AG09309 (cell line): ENCODE measurements around the gene TRMT44.
A peak's percentile ranks its signal among the peaks of the same experiment; 100 is the strongest.

ENCODE experiments used
- DNase-seq: peaks from one replicate; pipeline ENCODE4 v3.0.0-alpha.2; 2010; ENCODE audit warnings: low read depth
- H3K4me3 ChIP-seq: 2 replicates; pipeline ENCODE4 v1.5.1; 2011; ENCODE audit warnings: mild to moderate bottlenecking, low read depth, low read length, moderate library complexity; ENCODE audit not compliant: control insufficient read depth
- CTCF ChIP-seq: IDR thresholded peaks from 2 replicates; pipeline ENCODE4 v1.5.1; 2011; ENCODE audit warnings: mild to moderate bottlenecking, low read depth, low read length, inconsistent platforms; ENCODE audit not compliant: insufficient read depth, control insufficient read depth; ENCODE audit errors: missing control alignments

The TRMT44 gene

DNA sequence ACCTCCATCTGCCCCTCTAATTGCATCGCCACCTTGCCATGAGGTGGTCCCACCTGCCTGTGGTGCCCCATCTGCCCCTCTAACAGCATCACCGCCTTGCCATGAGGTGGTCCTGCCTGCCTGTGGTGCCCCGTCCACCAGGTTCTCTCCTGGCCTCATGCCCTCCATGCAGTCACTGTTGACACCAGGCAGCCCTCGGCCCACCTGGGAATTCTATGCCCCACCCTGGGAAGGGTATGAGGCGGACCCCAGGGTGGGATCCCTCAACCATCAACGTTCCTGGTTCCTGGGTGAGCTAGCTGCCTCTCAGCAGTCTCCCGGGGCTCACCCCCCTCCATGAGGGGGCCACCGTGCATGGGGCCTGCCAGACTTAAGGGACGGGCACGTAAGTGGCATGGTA, 38.9 kb upstream of the TRMT44 start:
- H3K4me3 ChIP-seq = no peak overlapping the region
- DNase-seq = no peak
- TF ChIP-seq CTCF = no peak

DNA sequence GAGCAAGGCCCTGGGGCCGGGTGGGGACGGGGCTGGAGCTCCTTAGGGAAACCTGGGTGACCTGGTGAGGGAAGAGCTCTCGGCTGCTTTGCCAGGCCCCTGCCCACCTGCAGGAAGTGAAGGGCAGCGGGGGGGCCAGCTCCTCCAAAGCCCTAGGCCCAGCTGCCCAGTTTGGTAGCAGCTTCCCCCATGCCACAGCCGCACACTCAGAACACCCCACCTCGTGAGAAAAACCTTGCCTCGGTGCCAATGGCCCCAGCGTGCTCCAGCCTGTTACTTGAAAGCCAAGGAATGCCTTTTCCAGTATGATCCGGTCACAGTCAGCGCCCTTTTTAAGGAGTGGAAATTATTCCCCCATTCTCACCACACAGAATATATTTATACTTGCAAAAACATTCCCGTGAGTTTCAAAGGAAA, 38.4 kb upstream of the TRMT44 start:
- H3K4me3 ChIP-seq = no peak overlapping the region
- no peak for DNase-seq
- TF ChIP-seq CTCF = no peak

- no peak for TF ChIP-seq CTCF
- no peak overlapping the region for H3K4me3 ChIP-seq
- no peak for DNase-seq
These were observed 37.9 kb upstream of the TRMT44 start for GRCh38 chr4:8402640-8403039.

DNA sequence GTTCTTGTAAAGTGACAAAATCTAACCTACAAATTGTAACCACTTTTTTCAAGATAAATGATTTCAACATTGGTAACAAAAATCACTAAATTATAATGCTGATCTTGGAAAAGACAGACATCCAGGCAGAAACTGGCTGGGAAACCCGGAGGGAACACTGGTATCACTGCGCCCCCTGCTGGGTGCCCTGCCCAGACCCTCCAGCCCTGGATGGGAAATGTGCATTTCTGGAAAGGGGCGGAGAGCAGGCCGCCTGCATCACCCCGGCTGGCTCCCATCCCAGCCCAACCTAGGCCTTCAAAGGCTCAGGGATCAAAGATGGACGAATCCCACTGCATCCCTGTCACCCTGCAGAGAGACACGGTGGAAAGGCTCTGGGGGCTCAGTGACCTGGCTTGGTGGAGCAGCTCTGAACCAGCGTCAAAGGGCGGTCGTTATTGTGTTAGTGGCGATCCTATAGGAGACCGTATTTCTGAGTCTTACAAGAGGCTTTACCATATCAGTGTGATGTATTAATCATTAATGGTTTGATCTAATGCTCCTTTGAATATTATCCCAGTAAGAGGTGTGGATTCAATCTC, 37.3 kb upstream of the TRMT44 start:
- DNase-seq = no peak
- H3K4me3 ChIP-seq = no peak overlapping the region
- TF ChIP-seq CTCF = peak; percentile 95

DNA sequence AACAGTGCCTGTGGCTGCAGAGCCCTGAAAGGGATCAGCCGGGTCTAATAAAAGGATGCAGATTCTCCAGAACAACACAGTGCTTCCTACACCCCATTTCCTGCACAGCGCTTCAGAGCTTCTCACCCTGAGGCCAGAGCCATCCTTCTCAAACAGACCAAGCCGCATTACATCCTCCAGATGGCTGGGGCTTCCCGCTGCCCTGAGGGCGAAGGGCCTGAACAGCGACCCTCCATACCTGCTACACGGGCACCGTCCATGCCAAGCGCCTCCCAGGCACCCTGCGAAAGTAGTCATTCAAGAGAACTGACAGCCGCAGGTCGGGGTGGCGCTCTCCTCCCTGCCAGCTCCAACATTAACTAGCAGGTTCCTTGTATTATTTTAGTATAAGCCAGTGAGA, 36.6 kb upstream of the TRMT44 start:
- H3K4me3 ChIP-seq = no peak overlapping the region
- no peak for DNase-seq
- no peak for TF ChIP-seq CTCF

GRCh38 chr4:8404791-8405515, 35.6 kb upstream of the TRMT44 start:
- H3K4me3 ChIP-seq = no peak overlapping the region
- DNase-seq = no peak
- TF ChIP-seq CTCF = no peak

GRCh38 chr4:8405516-8405875, 35.1 kb upstream of the TRMT44 start:
- no peak overlapping the region for H3K4me3 ChIP-seq
- DNase-seq = no peak
- no peak for TF ChIP-seq CTCF
